Gastrocnemius medialis (tissue), 4 donors: ENCODE measurements around the gene PDSS2. TPM values are rescaled to one million over a fixed set of nuclear protein-coding genes. Genes with fewer than 3 reads are reported as not detected.
"Not testable (repeated sequence)": the region's sequence is repeated elsewhere in the genome, so short reads cannot be mapped to it uniquely, and the experiment has no call there.

ENCODE experiments used
- ATAC-seq, 2 donors: fragments of 150-250 bp; one replicate each; pipeline ENCODE4 v1.9.1; 2016
- DNase-seq, 2 donors: peaks; one replicate each; pipeline ENCODE4 v3.0.0-alpha.2; 2019
- H3K27ac ChIP-seq, 4 donors: fragments of 200-600 bp; sonication (generic); 1 replicate in 1 of 4; 2 replicates in 3 of 4; pipeline ENCODE4 v1.5.1; 2016 to 2018; ENCODE audit warnings: mild to moderate bottlenecking in 2 of 4, moderate library complexity in 1 of 4
- H3K27me3 ChIP-seq, 3 donors: fragments of 200-600 bp; sonication (generic) in 2 of 3; 1 replicate in 1 of 3; 2 replicates in 2 of 3; pipeline versions ENCODE4 v1.5.1 to v1.6.0; 2016 to 2019; ENCODE audit warnings: mild to moderate bottlenecking in 1 of 3, moderate library complexity in 1 of 3
- H3K36me3 ChIP-seq, 2 donors: fragments of 200-600 bp; sonication (generic) in 1 of 2; one replicate each; pipeline ENCODE4 v1.5.1; 2017 to 2018
- H3K4me1 ChIP-seq, 2 donors: fragments of 200-600 bp; sonication (generic) in 1 of 2; one replicate each; pipeline ENCODE4 v1.5.1; 2016 to 2017; ENCODE audit warnings: mild to moderate bottlenecking in 2 of 2
- H3K4me3 ChIP-seq, 4 donors: fragments of 200-600 bp; sonication (generic) in 3 of 4; 1 replicate in 1 of 4; 2 replicates in 3 of 4; pipeline ENCODE4 v1.5.1; 2016 to 2019; ENCODE audit warnings: mild to moderate bottlenecking in 2 of 4
- H3K9me3 ChIP-seq, 3 donors: fragments of 200-600 bp; sonication (generic) in 2 of 3; 1 replicate in 1 of 3; 2 replicates in 2 of 3; pipeline ENCODE4 v1.5.1; 2016 to 2019
- CTCF ChIP-seq, 5 experiments: fragments of 450-650 bp in 3 of 5; fragments of 200-600 bp in 2 of 5; sonication (generic) in 2 of 5; IDR thresholded peaks in 4 of 5; conservative IDR thresholded peaks in 1 of 5; 1 replicate in 4 of 5; 2 replicates in 1 of 5; pipeline ENCODE4 v1.5.1; 2016 to 2019; ENCODE audit warnings: antibody characterized with exemption in 5 of 5, mild to moderate bottlenecking in 3 of 5, moderate library complexity in 3 of 5
- POLR2A ChIP-seq, 2 donors: fragments of 450-650 bp; IDR thresholded peaks; one replicate each; pipeline ENCODE4 v1.6.1; 2017; ENCODE audit warnings: antibody characterized with exemption in 2 of 2, mild to moderate bottlenecking in 2 of 2, moderate library complexity in 2 of 2
- in situ Hi-C, 4 donors: fragments of 200-750 bp; cut with MboI; loops; one replicate each; pipeline versions ENCODE4 v1.15.0 to v1.8.0; 2017; ENCODE audit warnings: low sequenced_read_pairs in 4 of 4
- intact Hi-C: fragments of 100-400 bp; cut with DNase I; formaldehyde crosslinking; loops from one replicate; pipeline ENCODE4 v1.15.1; 2023; ENCODE audit warnings: low total_unique reads
- total RNA-seq, 4 donors: library from RNA; depleted of rRNA; stranded (reverse); fragments of >200 nt; gene quantifications; one replicate each; pipeline versions ENCODE4 v1.1.0 to v1.2.3, GENCODE V29; 2016

PDSS2 gene
- total RNA-seq, 4 donors from 2014 or later, result 6.6 to 14.3 (median 10.0) TPM

GRCh38 chr6:107383705-107384104 is 75.7 kb downstream of the PDSS2 start:
- no peaks in the 10 kb centered on the region for H3K9me3 ChIP-seq
- H3K36me3 ChIP-seq, result no peaks in the 10 kb centered on the region
- H3K4me3 ChIP-seq, result no peak overlapping the region
- H3K27ac ChIP-seq, result no peak overlapping the region
- TF ChIP-seq CTCF (IDR thresholded peaks at IDR 0.05 in 4 of 5, conservative IDR thresholded peaks at IDR 0.05 in 1 of 5) (no peak), POLR2A (IDR thresholded peaks at IDR 0.05) (no peak)
- no peak for ATAC-seq
- no peak for DNase-seq
- peaks cover 0 to 4% of the 10 kb centered on the region in 2 donors for H3K4me1 ChIP-seq
- intact Hi-C loops, result no loop called here
- H3K27me3 ChIP-seq, result no peaks in the 10 kb centered on the region
- in situ Hi-C loops, result no loop called here

- intact Hi-C loops, result no loop called here
- H3K27ac ChIP-seq, result no peak overlapping the region
- ATAC-seq (no peak), DNase-seq (no peak)
- H3K27me3 ChIP-seq, result no peaks in the 10 kb centered on the region
- H3K9me3 ChIP-seq, result no peaks in the 10 kb centered on the region
- no peak overlapping the region for H3K4me3 ChIP-seq
- H3K36me3 ChIP-seq, result no peaks in the 10 kb centered on the region
- TF ChIP-seq POLR2A (IDR thresholded peaks at IDR 0.05) (no peak), CTCF (IDR thresholded peaks at IDR 0.05 in 4 of 5, conservative IDR thresholded peaks at IDR 0.05 in 1 of 5) (no peak)
- in situ Hi-C loops, result no loop called here
- H3K4me1 ChIP-seq, result no peaks in the 10 kb centered on the region
Observed at GRCh38 chr6:107374264-107374663, 85.1 kb downstream of the PDSS2 start.

GRCh38 chr6:107369493-107369892 is 89.9 kb downstream of the PDSS2 start:
- intact Hi-C loops (no loop called here), in situ Hi-C loops (no loop called here)
- ATAC-seq, result no peak

GRCh38 chr6:107368471-107368870 is 90.9 kb downstream of the PDSS2 start:
- TF ChIP-seq CTCF (IDR thresholded peaks at IDR 0.05 in 4 of 5, conservative IDR thresholded peaks at IDR 0.05 in 1 of 5) (no peak), POLR2A (IDR thresholded peaks at IDR 0.05) (no peak)
- intact Hi-C loops, result no loop called here
- H3K36me3 ChIP-seq, result no peaks in the 10 kb centered on the region

More at GRCh38 chr6:107369493-107369892, 89.9 kb downstream of the PDSS2 start:
- Histone ChIP-seq H3K27ac (no peak overlapping the region), H3K4me1 (no peaks in the 10 kb centered on the region), H3K27me3 (no peaks in the 10 kb centered on the region), H3K9me3 (no peaks in the 10 kb centered on the region), H3K36me3 (no peaks in the 10 kb centered on the region), H3K4me3 (no peak overlapping the region)
- DNase-seq, result no peak
- TF ChIP-seq CTCF (IDR thresholded peaks at IDR 0.05 in 4 of 5, conservative IDR thresholded peaks at IDR 0.05 in 1 of 5) (no peak), POLR2A (IDR thresholded peaks at IDR 0.05) (no peak)

GRCh38 chr6:107364173-107364572 is 95.2 kb downstream of the PDSS2 start:
- H3K27ac ChIP-seq, ATAC-seq, H3K4me3 ChIP-seq, intact Hi-C loops, H3K27me3 ChIP-seq, H3K4me1 ChIP-seq, H3K36me3 ChIP-seq, in situ Hi-C loops, H3K9me3 ChIP-seq, DNase-seq: not testable (repeated sequence)

More at GRCh38 chr6:107368471-107368870, 90.9 kb downstream of the PDSS2 start:
- Histone ChIP-seq H3K4me1 (no peaks in the 10 kb centered on the region), H3K27ac (no peak overlapping the region), H3K4me3 (no peak overlapping the region), H3K27me3 (no peaks in the 10 kb centered on the region), H3K9me3 (no peaks in the 10 kb centered on the region)
- ATAC-seq (no peak), DNase-seq (no peak)
- in situ Hi-C loops, result no loop called here
